Astrocyte of the cerebellum (primary cell): ENCODE measurements around the gene PCDHGB7.
A peak's percentile ranks its signal among the peaks of the same experiment; 100 is the strongest.
"Not testable (repeated sequence)": the region's sequence is repeated elsewhere in the genome, so short reads cannot be mapped to it uniquely, and the experiment has no call there.

Experiments used
- DNase-seq: peaks from one replicate; pipeline ENCODE4 v3.0.0-alpha.2; 2011; ENCODE audit warnings: low read depth
- H3K4me3 ChIP-seq: 2 replicates; pipeline ENCODE4 v1.5.1; 2011; ENCODE audit warnings: mild to moderate bottlenecking, low read depth, low read length, moderate library complexity
- in situ Hi-C: cut with HindIII; loops from 2 replicates; pipeline ENCODE4 v1.10.0; 2017; ENCODE audit warnings: low sequenced_read_pairs
- TF ChIP-seq, protein P1 (sequence below): IDR thresholded peaks from 2 replicates; pipeline ENCODE4 v1.5.1; 2012; ENCODE audit warnings: low read length, low read depth, moderate library complexity, mild to moderate bottlenecking; ENCODE audit errors: missing control alignments

The PCDHGB7 gene

GRCh38 chr5:141412854-141413539, 4.5 kb upstream of the PCDHGB7 start, which contains the start of gene PCDHGA10:
Gene PCDHGA10 (plus strand): TSS chr5:141412987. CDS start chr5:141413176, 189 bp downstream.
- H3K4me3 ChIP-seq, result peak within 1 kb of the TSS; percentile 49
- DNase-seq, result peak; percentile 53
- in situ Hi-C loops, result no loop called here
- TF ChIP-seq, protein P1, sequence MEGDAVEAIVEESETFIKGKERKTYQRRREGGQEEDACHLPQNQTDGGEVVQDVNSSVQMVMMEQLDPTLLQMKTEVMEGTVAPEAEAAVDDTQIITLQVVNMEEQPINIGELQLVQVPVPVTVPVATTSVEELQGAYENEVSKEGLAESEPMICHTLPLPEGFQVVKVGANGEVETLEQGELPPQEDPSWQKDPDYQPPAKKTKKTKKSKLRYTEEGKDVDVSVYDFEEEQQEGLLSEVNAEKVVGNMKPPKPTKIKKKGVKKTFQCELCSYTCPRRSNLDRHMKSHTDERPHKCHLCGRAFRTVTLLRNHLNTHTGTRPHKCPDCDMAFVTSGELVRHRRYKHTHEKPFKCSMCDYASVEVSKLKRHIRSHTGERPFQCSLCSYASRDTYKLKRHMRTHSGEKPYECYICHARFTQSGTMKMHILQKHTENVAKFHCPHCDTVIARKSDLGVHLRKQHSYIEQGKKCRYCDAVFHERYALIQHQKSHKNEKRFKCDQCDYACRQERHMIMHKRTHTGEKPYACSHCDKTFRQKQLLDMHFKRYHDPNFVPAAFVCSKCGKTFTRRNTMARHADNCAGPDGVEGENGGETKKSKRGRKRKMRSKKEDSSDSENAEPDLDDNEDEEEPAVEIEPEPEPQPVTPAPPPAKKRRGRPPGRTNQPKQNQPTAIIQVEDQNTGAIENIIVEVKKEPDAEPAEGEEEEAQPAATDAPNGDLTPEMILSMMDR, result peak; percentile 66

GRCh38 chr5:141413540-141414069, 3.9 kb upstream of the PCDHGB7 start:
- DNase-seq, result no peak
- TF ChIP-seq, protein P1, result no peak
- H3K4me3 ChIP-seq, result peak overlapping the region; percentile 49
- in situ Hi-C loops, result no loop called here

GRCh38 chr5:141414548-141415274, 2.8 kb upstream of the PCDHGB7 start:
- H3K4me3 ChIP-seq, in situ Hi-C loops, DNase-seq: not testable (repeated sequence)

DNA sequence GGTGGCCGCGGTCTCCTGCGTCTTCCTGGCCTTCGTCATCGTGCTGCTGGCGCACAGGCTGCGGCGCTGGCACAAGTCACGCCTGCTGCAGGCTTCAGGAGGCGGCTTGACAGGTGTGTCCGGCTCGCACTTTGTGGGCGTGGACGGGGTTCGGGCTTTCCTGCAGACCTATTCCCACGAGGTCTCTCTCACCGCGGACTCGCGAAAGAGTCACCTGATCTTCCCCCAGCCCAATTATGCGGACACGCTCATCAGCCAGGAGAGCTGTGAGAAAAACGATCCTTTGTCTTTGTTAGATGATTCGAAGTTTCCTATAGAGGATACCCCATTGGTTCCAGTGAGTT, 2.2 kb upstream of the PCDHGB7 start:
- in situ Hi-C loops, H3K4me3 ChIP-seq, DNase-seq: not testable (repeated sequence)

GRCh38 chr5:141419074-141419880, 1.8 kb downstream of the PCDHGB7 start:
- H3K4me3 ChIP-seq, result no peak overlapping the region
- TF ChIP-seq, protein P1, result no peak
- no peak for DNase-seq
- in situ Hi-C loops, result no loop called here

DNA sequence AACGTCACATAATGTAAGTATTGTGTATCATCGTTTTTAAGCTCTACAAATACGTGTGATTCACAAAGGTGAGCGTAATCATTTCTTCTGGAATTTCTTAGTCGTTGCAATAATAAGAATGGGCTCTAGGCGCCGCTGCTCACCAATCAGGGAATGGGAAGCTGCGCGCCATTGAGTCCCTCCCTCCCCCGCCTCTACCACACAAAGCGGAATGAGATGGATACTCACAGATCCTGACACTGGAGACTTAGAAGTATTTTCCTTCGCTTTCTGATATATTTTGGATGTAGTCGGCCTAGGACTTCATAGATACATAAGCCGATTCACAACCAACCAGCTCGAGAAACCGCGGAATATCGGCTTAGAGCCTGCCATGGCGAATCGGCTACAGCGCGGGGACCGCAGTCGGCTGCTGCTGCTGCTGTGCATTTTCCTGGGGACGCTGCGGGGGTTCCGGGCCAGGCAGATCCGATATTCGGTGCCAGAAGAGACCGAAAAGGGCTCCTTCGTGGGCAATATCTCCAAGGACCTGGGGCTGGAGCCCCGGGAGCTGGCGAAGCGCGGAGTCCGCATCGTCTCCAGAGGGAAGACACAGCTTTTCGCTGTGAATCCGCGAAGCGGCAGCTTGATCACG, 3.5 kb downstream of the PCDHGB7 start, which contains the start of gene PCDHGA11:
TSS of gene PCDHGA11 (plus strand) at position 197 of the 634 bp plus-strand sequence. CDS start at position 374, 177 bp downstream.
- DNase-seq, result peak; percentile 20
- TF ChIP-seq, protein P1, result peak; percentile 55
- H3K4me3 ChIP-seq, result peak within 1 kb of the TSS; percentile 42
- in situ Hi-C loops, result no loop called here

DNA sequence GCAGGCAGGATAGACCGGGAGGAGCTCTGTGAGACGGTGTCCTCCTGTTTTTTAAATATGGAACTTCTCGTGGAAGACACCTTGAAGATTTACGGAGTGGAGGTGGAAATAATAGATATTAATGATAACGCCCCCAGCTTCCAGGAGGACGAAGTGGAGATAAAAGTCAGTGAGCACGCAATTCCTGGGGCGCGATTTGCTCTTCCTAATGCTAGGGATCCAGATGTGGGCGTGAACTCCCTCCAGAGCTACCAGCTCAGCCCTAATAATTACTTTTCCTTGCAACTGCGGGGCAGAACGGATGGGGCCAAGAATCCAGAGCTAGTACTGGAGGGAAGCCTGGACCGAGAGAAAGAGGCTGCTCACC, 4.0 kb downstream of the PCDHGB7 start:
- TF ChIP-seq, protein P1, result no peak
- no peak for DNase-seq
- in situ Hi-C loops, result no loop called here
- peak overlapping the region; percentile 42 for H3K4me3 ChIP-seq
